ENCODE results near the gene TNFRSF25.

GRCh38 chr1:6508816-6509189, 42.8 kb upstream of the TNFRSF25 start:
- no peak for TF ChIP-seq CTCF (IDR thresholded peaks at IDR 0.05; ENCODE audit: low read depth, low read length)
- no peak for TF ChIP-seq EZH2phosphoT487 (IDR thresholded peaks at IDR 0.05; ENCODE audit: low read depth)

Measured in OCI-LY3 (cell line).